VCaP (cell line): ENCODE data around the gene CNN2.

Experiments
- H3K27ac ChIP-seq: fragments of 450-650 bp; 2 replicates; pipeline ENCODE4 v1.5.1; 2017
- TF ChIP-seq, protein P1 (sequence below): fragments of 450-650 bp; conservative IDR thresholded peaks from 2 replicates; pipeline ENCODE4 v1.5.1; 2017; ENCODE audit warnings: mild to moderate bottlenecking, moderate library complexity

The CNN2 gene

DNA sequence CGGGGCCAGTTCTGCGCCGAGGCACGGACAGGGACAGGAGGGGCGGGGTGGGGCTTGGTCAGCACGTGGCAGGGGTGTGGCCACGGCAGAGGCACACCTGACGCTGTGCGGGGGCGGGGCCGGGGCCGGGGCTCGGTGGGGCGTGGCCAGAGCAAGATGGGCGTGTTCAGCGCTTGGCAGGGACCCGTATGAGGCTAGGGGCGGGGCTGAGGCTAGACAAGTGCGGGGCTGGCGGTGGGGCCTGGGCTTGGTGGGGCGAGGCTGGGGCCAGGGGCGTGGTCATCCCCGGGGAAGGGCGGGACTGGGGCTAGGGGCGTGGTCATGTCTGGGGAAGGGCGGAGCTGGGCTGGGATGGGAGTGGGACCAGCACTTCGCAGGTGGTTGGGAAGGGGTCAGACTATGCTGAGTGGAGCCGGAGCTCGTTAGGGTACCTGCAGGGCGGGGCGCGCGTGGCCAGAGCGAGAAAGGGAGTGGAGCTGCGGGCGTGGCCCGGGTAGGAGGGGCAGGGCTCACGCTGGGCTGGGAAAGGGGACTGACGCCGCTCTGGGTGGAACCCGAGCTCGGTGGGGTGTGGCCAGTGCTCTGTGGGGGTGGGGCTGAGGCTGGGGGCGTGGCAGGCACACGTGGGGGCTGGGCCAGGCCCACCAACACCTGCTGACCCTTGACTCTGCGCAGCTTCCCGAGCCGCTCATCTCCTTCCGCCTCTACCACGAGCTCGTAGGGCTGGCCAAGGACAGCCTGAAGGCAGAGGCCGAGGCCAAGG lies 55.9 kb downstream of the CNN2 start:
- H3K27ac ChIP-seq: peak overlapping the region; percentile 69
- TF ChIP-seq, protein P1, sequence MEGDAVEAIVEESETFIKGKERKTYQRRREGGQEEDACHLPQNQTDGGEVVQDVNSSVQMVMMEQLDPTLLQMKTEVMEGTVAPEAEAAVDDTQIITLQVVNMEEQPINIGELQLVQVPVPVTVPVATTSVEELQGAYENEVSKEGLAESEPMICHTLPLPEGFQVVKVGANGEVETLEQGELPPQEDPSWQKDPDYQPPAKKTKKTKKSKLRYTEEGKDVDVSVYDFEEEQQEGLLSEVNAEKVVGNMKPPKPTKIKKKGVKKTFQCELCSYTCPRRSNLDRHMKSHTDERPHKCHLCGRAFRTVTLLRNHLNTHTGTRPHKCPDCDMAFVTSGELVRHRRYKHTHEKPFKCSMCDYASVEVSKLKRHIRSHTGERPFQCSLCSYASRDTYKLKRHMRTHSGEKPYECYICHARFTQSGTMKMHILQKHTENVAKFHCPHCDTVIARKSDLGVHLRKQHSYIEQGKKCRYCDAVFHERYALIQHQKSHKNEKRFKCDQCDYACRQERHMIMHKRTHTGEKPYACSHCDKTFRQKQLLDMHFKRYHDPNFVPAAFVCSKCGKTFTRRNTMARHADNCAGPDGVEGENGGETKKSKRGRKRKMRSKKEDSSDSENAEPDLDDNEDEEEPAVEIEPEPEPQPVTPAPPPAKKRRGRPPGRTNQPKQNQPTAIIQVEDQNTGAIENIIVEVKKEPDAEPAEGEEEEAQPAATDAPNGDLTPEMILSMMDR: no peak

DNA sequence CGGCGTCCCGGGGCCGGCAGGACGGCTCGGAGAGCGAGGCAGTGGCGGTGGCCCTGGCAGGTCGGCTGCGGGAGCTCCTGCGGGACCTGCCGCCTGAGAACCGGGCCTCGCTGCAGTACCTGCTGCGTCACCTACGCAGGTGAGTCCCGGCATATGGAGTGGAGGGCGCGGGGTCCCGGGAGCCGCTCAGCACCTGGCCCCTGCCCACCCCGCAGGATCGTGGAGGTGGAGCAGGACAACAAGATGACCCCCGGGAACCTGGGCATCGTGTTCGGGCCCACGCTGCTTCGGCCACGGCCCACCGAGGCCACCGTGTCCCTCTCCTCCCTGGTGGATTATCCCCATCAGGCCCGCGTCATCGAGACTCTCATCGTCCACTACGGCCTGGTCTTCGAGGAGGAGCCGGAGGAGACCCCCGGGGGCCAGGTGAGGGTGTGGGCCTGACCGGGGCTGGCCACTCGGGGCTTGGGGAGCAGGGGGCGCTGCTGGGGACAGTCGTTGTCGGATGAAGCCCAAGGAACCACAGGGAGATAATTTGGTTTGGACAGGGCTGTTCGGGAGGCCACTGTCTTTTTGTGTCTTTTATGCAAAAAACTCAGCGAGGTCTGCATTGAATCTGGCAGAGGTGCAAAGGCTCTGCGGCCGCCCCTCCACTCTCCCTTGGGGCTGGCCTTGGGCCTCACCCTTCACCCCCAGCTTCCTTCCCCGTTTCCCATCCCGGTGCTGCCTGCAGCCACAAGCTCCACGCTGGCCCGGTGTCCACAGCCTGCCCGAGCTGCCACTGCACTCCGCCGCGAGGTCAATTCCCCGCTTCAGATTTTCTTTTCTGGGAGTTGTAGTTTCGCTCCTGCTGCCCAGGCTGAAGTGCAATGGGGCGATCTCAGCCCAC lies 56.8 kb downstream of the CNN2 start:
- TF ChIP-seq, protein P1: no peak
- peak overlapping the region; percentile 69 for H3K27ac ChIP-seq

DNA sequence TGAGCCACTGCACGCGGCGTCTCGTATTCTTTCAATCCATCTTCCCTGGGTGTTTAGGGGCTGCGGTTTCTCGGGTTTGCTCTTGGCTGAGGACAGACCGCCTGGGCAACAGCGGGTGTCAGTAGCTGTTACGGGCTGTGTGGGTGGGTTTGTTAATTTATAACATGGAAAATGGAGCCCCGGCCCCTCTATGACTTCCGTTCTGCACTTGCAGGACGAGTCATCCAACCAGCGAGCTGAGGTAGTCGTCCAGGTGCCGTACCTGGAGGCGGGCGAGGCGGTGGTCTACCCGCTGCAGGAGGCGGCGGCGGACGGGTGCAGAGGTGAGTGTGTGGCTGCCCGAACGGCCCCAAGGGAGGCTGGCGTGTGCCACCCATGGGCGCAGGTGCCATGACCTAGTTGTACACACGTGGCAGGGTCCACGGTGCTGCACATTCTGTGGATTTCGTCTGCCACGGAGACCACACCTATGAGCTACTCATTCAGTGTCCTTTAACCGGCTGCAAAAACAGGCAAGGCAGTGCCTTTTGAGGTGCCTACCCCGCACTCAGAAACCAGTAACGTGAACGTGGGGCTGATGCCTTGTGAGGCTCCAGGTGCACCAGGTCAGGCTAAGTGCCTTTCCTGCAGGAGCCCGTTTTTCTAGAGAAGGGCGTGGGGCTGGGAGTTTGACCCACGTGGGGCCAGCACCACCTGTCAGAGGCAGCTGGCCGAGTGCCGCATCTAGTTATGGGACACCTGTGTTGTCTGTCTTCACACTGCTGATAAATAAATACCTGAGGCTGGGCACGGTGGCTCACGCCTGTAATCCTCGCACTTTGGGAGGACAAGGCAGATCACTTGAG lies 57.8 kb downstream of the CNN2 start:
- no peak overlapping the region for H3K27ac ChIP-seq
- TF ChIP-seq, protein P1: no peak

DNA sequence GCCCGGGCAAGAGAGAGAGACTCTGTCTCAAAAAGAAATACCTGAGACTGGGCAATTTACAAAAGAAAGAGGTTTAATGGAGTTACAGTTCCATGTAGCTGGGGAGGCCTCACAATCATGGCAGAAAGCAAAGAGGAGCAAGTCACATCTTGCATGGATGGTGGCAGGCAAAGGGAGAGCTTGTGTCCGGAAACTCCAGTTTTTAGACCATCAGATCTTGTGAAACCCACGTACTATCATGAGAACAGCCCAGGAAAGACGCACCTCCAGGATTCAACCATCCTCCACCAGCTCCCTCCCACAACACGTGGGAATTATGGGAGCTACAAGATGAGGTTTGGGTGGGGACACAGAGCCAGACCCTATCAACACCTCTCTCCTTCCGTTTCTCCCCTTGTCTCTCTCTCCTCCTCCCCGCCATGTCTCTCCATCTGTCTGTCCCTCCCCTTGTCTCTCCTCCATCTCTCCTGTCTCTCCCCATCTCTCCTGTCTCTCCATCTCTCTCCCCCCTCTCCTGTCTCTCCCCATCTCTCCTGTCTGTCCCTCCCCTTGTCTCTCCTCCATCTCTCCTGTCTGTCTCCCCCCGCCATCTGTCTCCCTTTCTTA lies 58.7 kb downstream of the CNN2 start:
- H3K27ac ChIP-seq: no peak overlapping the region
- TF ChIP-seq, protein P1: no peak

DNA sequence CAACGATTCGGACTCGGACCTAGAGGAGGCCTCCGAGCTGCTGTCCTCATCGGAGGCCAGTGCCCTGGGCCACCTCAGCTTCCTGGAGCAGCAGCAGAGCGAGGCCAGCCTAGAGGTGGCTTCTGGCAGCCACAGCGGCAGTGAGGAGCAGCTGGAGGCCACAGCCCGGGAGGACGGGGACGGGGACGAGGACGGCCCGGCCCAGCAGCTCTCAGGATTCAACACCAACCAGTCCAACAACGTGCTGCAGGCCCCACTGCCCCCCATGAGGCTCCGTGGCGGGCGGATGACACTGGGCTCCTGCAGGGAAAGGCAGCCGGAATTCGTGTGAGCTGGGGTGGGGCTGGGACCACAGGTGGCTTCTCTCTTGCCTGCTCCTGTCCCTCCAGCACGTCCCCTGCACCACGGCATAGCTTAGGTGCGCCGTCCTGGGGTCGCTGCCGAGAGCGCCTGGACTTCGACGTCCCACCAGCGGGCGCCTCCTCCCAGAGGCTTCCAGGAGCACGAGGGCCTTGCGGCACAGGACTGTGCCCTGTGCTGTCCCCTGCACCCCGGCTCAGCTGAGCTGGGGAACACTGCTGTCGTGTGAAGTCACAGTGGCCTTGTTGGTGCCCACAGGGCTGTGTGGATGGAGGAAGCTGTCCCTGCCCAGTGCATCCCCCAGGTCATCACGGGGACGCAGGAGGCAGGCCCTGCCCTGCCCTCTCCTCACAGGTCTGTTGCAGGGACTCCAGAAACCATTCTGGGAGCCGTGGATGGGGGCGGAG lies 59.5 kb downstream of the CNN2 start:
- TF ChIP-seq, protein P1: no peak
- H3K27ac ChIP-seq: no peak overlapping the region

DNA sequence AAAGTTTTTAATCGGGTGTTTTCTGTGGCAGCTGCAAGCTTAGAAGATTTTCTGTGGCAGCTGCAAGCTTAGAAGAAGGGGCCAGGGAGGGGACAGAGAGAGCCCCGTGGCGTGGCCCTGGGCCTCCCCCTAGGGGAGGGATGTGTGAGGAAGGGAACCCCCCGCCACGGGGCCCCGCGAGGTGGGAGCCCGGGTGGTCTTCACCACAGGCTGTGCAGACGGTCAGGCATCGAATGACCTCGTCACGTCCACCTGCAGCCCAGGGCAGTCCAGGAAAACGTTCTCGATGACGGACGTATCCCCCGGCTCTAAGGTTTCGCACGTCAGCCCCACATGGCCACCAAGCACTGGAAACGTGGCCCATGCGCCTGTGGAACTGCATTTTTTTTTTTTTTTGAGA lies 60.2 kb downstream of the CNN2 start:
- TF ChIP-seq, protein P1: no peak
- H3K27ac ChIP-seq: no peak overlapping the region
